Measurements from ENCODE around the gene RARS2. TPM values are rescaled to one million over a fixed set of nuclear protein-coding genes. Genes with fewer than 3 reads are reported as not detected.

Gene RARS2
- total RNA-seq, 1 donor from 2014 or later: 23.6 TPM

Other genes with a start within 250 kb of the RARS2 start
- gene C6orf163, start 245.2 kb downstream of the RARS2 start, total RNA-seq: 4.5 TPM
- not detected for gene CFAP206, start 182.0 kb downstream of the RARS2 start, total RNA-seq
- 10.9 TPM for gene SLC35A1, start 117.0 kb downstream of the RARS2 start, total RNA-seq
- 23.0 TPM for gene ORC3, start 148 bp upstream of the RARS2 start, total RNA-seq
- gene AKIRIN2, start 112.2 kb upstream of the RARS2 start, total RNA-seq: 52.8 TPM